MM.1S (cell line): ENCODE measurements around the gene TRAP1.

ENCODE experiments used
- CTCF ChIP-seq: fragments of 300-600 bp; sonication (generic); IDR thresholded peaks from 2 replicates; pipeline ENCODE4 v1.5.1; 2016; ENCODE audit warnings: antibody characterized with exemption, low read length, mixed read lengths
- EZH2 ChIP-seq: fragments of 300-600 bp; sonication (generic); optimal IDR thresholded peaks from 2 replicates; pipeline ENCODE3; 2017; ENCODE audit warnings: low read depth, mild to moderate bottlenecking, antibody characterized with exemption, low read length, mixed read lengths
- EZH2phosphoT487 ChIP-seq: fragments of 300-600 bp; sonication (generic); IDR thresholded peaks from 2 replicates; pipeline ENCODE4 v1.6.1; 2018; ENCODE audit warnings: antibody characterized with exemption, low read length

DNA sequence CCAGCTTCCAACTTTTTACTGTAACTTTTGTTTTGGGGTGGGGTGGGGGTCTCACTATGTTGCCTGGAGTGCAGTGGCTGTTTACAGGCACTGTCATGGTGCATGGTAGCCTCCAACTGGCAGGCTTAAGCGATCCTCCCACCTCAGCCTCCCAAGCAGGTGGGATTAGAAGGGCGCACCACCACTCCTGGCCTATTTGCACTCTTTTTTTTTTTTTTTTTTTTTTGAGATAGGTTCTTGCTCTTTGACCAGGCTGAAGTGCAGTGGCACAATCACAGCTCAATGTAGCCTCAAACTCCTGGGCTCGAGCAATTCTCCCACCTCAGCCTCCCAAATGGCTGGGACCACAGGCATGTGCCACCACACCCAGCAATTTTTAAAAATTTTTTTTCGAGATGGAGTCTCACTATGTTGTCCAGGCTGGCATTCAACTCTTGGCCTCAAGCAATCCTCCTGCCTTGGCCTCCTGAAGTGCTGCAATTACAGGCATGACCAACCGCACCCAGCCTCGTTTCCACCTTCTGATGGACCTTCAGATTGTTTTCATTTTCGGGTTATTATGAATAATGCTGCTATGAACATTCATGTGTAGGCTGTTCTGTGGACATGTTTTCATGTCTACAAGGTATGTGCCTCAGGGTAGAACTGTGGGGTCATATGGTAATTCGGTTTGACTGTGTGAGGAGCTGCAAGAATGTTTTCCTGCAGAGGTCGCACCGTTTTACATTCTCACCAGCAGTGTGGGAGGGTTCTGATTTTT is 10.9 kb downstream of the TRAP1 start:
- no peak for TF ChIP-seq EZH2
- TF ChIP-seq CTCF = no peak
- TF ChIP-seq EZH2phosphoT487 = no peak
